Suprapubic skin (tissue), 3 donors: ENCODE results near the gene CD300LF.

ENCODE experiments used
- CTCF ChIP-seq, 2 donors: fragments of 200-600 bp in 1 of 2; fragments of 450-650 bp in 1 of 2; sonication (generic) in 1 of 2; IDR thresholded peaks; one replicate each; pipeline ENCODE4 v1.5.1; 2016 to 2019; ENCODE audit warnings: antibody characterized with exemption in 2 of 2, mild to moderate bottlenecking in 1 of 2, moderate library complexity in 1 of 2
- EP300 ChIP-seq: sonication (generic); formaldehyde crosslinking; IDR thresholded peaks from one replicate; pipeline ENCODE4 v1.6.1; 2017; ENCODE audit warnings: antibody characterized with exemption
- POLR2A ChIP-seq, 2 donors: fragments of 450-650 bp; IDR thresholded peaks; one replicate each; pipeline ENCODE4 v1.6.1; 2017; ENCODE audit warnings: antibody characterized with exemption in 2 of 2, mild to moderate bottlenecking in 2 of 2, moderate library complexity in 2 of 2

- TF ChIP-seq CTCF (IDR thresholded peaks at IDR 0.05) (no peak), EP300 (no peak), POLR2A (IDR thresholded peaks at IDR 0.05) (no peak)
Measured at GRCh38 chr17:74682471-74683190, 30.1 kb downstream of the CD300LF start.
